Suprapubic skin (tissue), 4 donors: ENCODE results near the gene CPXM1.

Experiments used
- CTCF ChIP-seq, 2 donors: fragments of 200-600 bp in 1 of 2; fragments of 450-650 bp in 1 of 2; sonication (generic) in 1 of 2; IDR thresholded peaks; one replicate each; pipeline ENCODE4 v1.5.1; 2016 to 2019; ENCODE audit warnings: antibody characterized with exemption in 2 of 2, mild to moderate bottlenecking in 1 of 2, moderate library complexity in 1 of 2
- EP300 ChIP-seq: sonication (generic); formaldehyde crosslinking; IDR thresholded peaks from one replicate; pipeline ENCODE4 v1.6.1; 2017; ENCODE audit warnings: antibody characterized with exemption
- POLR2A ChIP-seq, 2 donors: fragments of 450-650 bp; IDR thresholded peaks; one replicate each; pipeline ENCODE4 v1.6.1; 2017; ENCODE audit warnings: antibody characterized with exemption in 2 of 2, mild to moderate bottlenecking in 2 of 2, moderate library complexity in 2 of 2
- POLR2AphosphoS5 ChIP-seq, 3 donors: sonication (generic); formaldehyde crosslinking; IDR thresholded peaks; one replicate each; pipeline ENCODE4 v1.6.1; 2017; ENCODE audit warnings: antibody characterized with exemption in 3 of 3

- TF ChIP-seq CTCF (IDR thresholded peaks at IDR 0.05) (no peak), POLR2A (IDR thresholded peaks at IDR 0.05) (no peak), EP300 (no peak), POLR2AphosphoS5 (IDR thresholded peaks at IDR 0.05) (no peak)
Observed at GRCh38 chr20:2840967-2841531, 40.6 kb upstream of the CPXM1 start.
